Peyer's patch (tissue), 4 donors: ENCODE results near the gene S100A3. TPM values are rescaled to one million over a fixed set of nuclear protein-coding genes. Genes with fewer than 3 reads are reported as not detected.

ENCODE experiments used
- DNase-seq, 3 donors: peaks; one replicate each; pipeline ENCODE4 v3.0.0-alpha.2; 2017 to 2019
- H3K27ac ChIP-seq, 4 donors: fragments of 200-600 bp; sonication (generic); one replicate each; pipeline ENCODE4 v1.5.1; 2016 to 2019
- H3K27me3 ChIP-seq, 2 donors: fragments of 200-600 bp; sonication (generic); one replicate each; pipeline ENCODE4 v1.5.1; 2019
- H3K36me3 ChIP-seq, 3 donors: fragments of 200-600 bp; sonication (generic); one replicate each; pipeline ENCODE4 v1.5.1; 2016 to 2019
- H3K4me1 ChIP-seq, 4 donors: fragments of 200-600 bp; sonication (generic); one replicate each; pipeline ENCODE4 v1.5.1; 2016 to 2019
- H3K4me3 ChIP-seq, 4 donors: fragments of 200-600 bp; sonication (generic); 1 replicate in 3 of 4; 2 replicates in 1 of 4; pipeline ENCODE4 v1.5.1; 2016 to 2019; ENCODE audit warnings: mild to moderate bottlenecking in 1 of 4
- H3K9me3 ChIP-seq, 4 donors: fragments of 200-600 bp; sonication (generic); one replicate each; pipeline ENCODE4 v1.5.1; 2016 to 2019; ENCODE audit warnings: mild to moderate bottlenecking in 1 of 4
- CTCF ChIP-seq, 6 experiments: fragments of 450-650 bp in 4 of 6; fragments of 200-600 bp in 2 of 6; sonication (generic) in 1 of 6; IDR thresholded peaks; one replicate each; pipeline ENCODE4 v1.5.1; 2017 to 2019; ENCODE audit warnings: antibody characterized with exemption in 6 of 6, mild to moderate bottlenecking in 3 of 6, moderate library complexity in 1 of 6
- POLR2A ChIP-seq, 2 donors: fragments of 450-650 bp; IDR thresholded peaks; one replicate each; pipeline ENCODE4 v1.5.1; 2017; ENCODE audit warnings: antibody characterized with exemption in 2 of 2, mild to moderate bottlenecking in 2 of 2, moderate library complexity in 2 of 2
- total RNA-seq, 4 donors: library from RNA; depleted of rRNA; stranded (reverse); fragments of >200 nt; gene quantifications; one replicate each; pipeline ENCODE4 v1.1.0, GENCODE V29; 2016

S100A3 gene
- total RNA-seq, 4 donors from 2014 or later, result not detected

GRCh38 chr1:153503766-153504165, 45.3 kb downstream of the S100A3 start:
- H3K4me3 ChIP-seq, result no peak overlapping the region
- H3K36me3 ChIP-seq, result no peaks in the 10 kb centered on the region
- no peaks in the 10 kb centered on the region for H3K9me3 ChIP-seq
- no peaks in the 10 kb centered on the region for H3K27me3 ChIP-seq
- no peak overlapping the region for H3K27ac ChIP-seq
- no peak for TF ChIP-seq CTCF (IDR thresholded peaks at IDR 0.05)
- no peak for TF ChIP-seq POLR2A (IDR thresholded peaks at IDR 0.05)
- no peak for DNase-seq
- peaks cover 0 to 10% (median 0%) of the 10 kb centered on the region in 4 donors for H3K4me1 ChIP-seq

- H3K36me3 ChIP-seq, result no peaks in the 10 kb centered on the region
- TF ChIP-seq POLR2A (IDR thresholded peaks at IDR 0.05) (no peak), CTCF (IDR thresholded peaks at IDR 0.05) (no peak)
- H3K27me3 ChIP-seq, result no peaks in the 10 kb centered on the region
- H3K4me1 ChIP-seq, result no peaks in the 10 kb centered on the region
- H3K4me3 ChIP-seq, result no peak overlapping the region
- H3K9me3 ChIP-seq, result no peaks in the 10 kb centered on the region
- H3K27ac ChIP-seq, result no peak overlapping the region
- DNase-seq, result no peak
Observed at GRCh38 chr1:153498746-153499145, 50.3 kb downstream of the S100A3 start.

Other genes with a start within 250 kb of the S100A3 start
- not detected for gene PGLYRP3, start 236.3 kb downstream of the S100A3 start, total RNA-seq
- gene PGLYRP4, start 200.4 kb downstream of the S100A3 start, total RNA-seq, result not detected
- gene S100A9, start 191.4 kb downstream of the S100A3 start, total RNA-seq, result 10 to 100 TPM in 3 of 4 donors, 1 to 10 TPM in 1; 6.8 to 96.6 (median 17.6) TPM
- gene S100A12, start 173.6 kb downstream of the S100A3 start, total RNA-seq, result not detected
- gene S100A8, start 158.2 kb downstream of the S100A3 start, total RNA-seq, result 1 to 10 TPM in 2 of 4 donors, not detected in 2; 7.6 to 9.8 TPM
- not detected for gene S100A7A, start 132.7 kb downstream of the S100A3 start, total RNA-seq
- gene S100A7, start 88.6 kb downstream of the S100A3 start, total RNA-seq, result not detected
- 100 to 1,000 TPM; 321 to 366 (median 334) TPM for gene S100A6, start 13.3 kb downstream of the S100A3 start, total RNA-seq
- gene S100A5, start 8.3 kb downstream of the S100A3 start, total RNA-seq, result not detected
- 100 to 1,000 TPM in 1 of 4 donors, 10 to 100 TPM in 3; 38.2 to 435 (median 53.6) TPM for gene S100A4, start 3.5 kb downstream of the S100A3 start, total RNA-seq
- gene S100A2, start 16.6 kb upstream of the S100A3 start, total RNA-seq, result not detected
- 100 to 1,000 TPM; 107 to 277 (median 193) TPM for gene S100A16, start 63.9 kb upstream of the S100A3 start, total RNA-seq
- gene S100A14, start 67.1 kb upstream of the S100A3 start, total RNA-seq, result 100 to 1,000 TPM; 106 to 391 (median 293) TPM
- gene S100A13, start 78.2 kb upstream of the S100A3 start, total RNA-seq, result 100 to 1,000 TPM in 1 of 4 donors, 10 to 100 TPM in 3; 49.5 to 185 (median 52.9) TPM
- gene S100A1, start 79.2 kb upstream of the S100A3 start, total RNA-seq, result not detected
- 10 to 100 TPM; 53.8 to 80.8 (median 68.7) TPM for gene CHTOP, start 84.8 kb upstream of the S100A3 start, total RNA-seq
- gene SNAPIN, start 109.4 kb upstream of the S100A3 start, total RNA-seq, result 10 to 100 TPM; 15.4 to 29.7 (median 28.1) TPM
- gene ILF2, start 121.7 kb upstream of the S100A3 start, total RNA-seq, result 10 to 100 TPM; 31.4 to 67.7 (median 47.2) TPM
- gene NPR1, start 129.4 kb upstream of the S100A3 start, total RNA-seq, result 10 to 100 TPM in 2 of 4 donors, 1 to 10 TPM in 2; 5.0 to 17.3 (median 10.9) TPM
- gene INTS3, start 178.8 kb upstream of the S100A3 start, total RNA-seq, result 10 to 100 TPM; 24.3 to 75.1 (median 42.4) TPM
- 100 to 1,000 TPM in 1 of 4 donors, 10 to 100 TPM in 3; 12.3 to 124 (median 22.0) TPM for gene SLC27A3, start 226.1 kb upstream of the S100A3 start, total RNA-seq